ENCODE measurements around the gene KDM2B. TPM values are rescaled to one million over a fixed set of nuclear protein-coding genes. Genes with fewer than 3 reads are reported as not detected.
"Not testable (repeated sequence)": the region's sequence is repeated elsewhere in the genome, so short reads cannot be mapped to it uniquely, and the experiment has no call there.

The KDM2B gene
- total RNA-seq, 1 donor from 2014 or later = 22.9 TPM

- DNase-seq (ENCODE audit: low spot score) (no peak), ATAC-seq (no peak)
- intact Hi-C loops (cut with DNase I) = no loop called here
Observed at GRCh38 chr12:121423253-121423652, 157.6 kb downstream of the KDM2B start.

GRCh38 chr12:121420109-121420508 is 160.7 kb downstream of the KDM2B start:
- intact Hi-C loops (cut with DNase I) = no loop called here
- DNase-seq (ENCODE audit: low spot score) = no peak
- ATAC-seq = no peak

- DNase-seq (ENCODE audit: low spot score) (no peak), ATAC-seq (no peak)
- intact Hi-C loops (cut with DNase I) = no loop called here
Observed at GRCh38 chr12:121417847-121418246, 163.0 kb downstream of the KDM2B start.

GRCh38 chr12:121413917-121414316 is 166.9 kb downstream of the KDM2B start:
- no peak for DNase-seq (ENCODE audit: low spot score)
- ATAC-seq = no peak
- intact Hi-C loops (cut with DNase I) = no loop called here

- intact Hi-C loops (cut with DNase I) = no loop called here
Observed at GRCh38 chr12:121405211-121405610, 175.6 kb downstream of the KDM2B start.

GRCh38 chr12:121404734-121405133 is 176.1 kb downstream of the KDM2B start:
- intact Hi-C loops (cut with DNase I) = no loop called here

More at GRCh38 chr12:121405211-121405610, 175.6 kb downstream of the KDM2B start:
- no peak for DNase-seq (ENCODE audit: low spot score)
- no peak for ATAC-seq

GRCh38 chr12:121403721-121404120 is 177.1 kb downstream of the KDM2B start:
- intact Hi-C loops (cut with DNase I) = no loop called here
- DNase-seq (ENCODE audit: low spot score) (no peak), ATAC-seq (no peak)

More at GRCh38 chr12:121404734-121405133, 176.1 kb downstream of the KDM2B start:
- ATAC-seq = no peak
- no peak for DNase-seq (ENCODE audit: low spot score)

GRCh38 chr12:121400332-121401139 is 180.3 kb downstream of the KDM2B start:
- ATAC-seq (peak; percentile 68), DNase-seq (ENCODE audit: low spot score) (no peak)
- intact Hi-C loops (cut with DNase I) = no loop called here

- intact Hi-C loops (cut with DNase I) = no loop called here
- ATAC-seq (peak; percentile 100), DNase-seq (ENCODE audit: low spot score) (peak; percentile 99)
Observed at GRCh38 chr12:121399391-121400331, 181.2 kb downstream of the KDM2B start, which contains the start of gene RNF34. Gene RNF34 (plus strand): TSS chr12:121400118. CDS start chr12:121400213, 95 bp downstream.

GRCh38 chr12:121398355-121398754 is 182.5 kb downstream of the KDM2B start:
- DNase-seq (ENCODE audit: low spot score) = no peak
- intact Hi-C loops (cut with DNase I) = no loop called here
- ATAC-seq = no peak

- intact Hi-C loops (cut with DNase I) = no loop called here
- ATAC-seq = no peak
- DNase-seq (ENCODE audit: low spot score) = no peak
Observed at GRCh38 chr12:121397521-121397920, 183.3 kb downstream of the KDM2B start.

GRCh38 chr12:121392325-121392716 is 188.5 kb downstream of the KDM2B start:
- ATAC-seq (no peak), DNase-seq (ENCODE audit: low spot score) (no peak)
- intact Hi-C loops (cut with DNase I) = no loop called here

- no peak for DNase-seq (ENCODE audit: low spot score)
- intact Hi-C loops (cut with DNase I) = no loop called here
- ATAC-seq = peak; percentile 44
Observed at GRCh38 chr12:121391619-121392324, 189.1 kb downstream of the KDM2B start.

- intact Hi-C loops (cut with DNase I) = no loop called here
- DNase-seq (ENCODE audit: low spot score) (no peak), ATAC-seq (no peak)
Observed at GRCh38 chr12:121390856-121391255, 190.0 kb downstream of the KDM2B start.

- intact Hi-C loops (cut with DNase I) = no loop called here
- no peak for ATAC-seq
- DNase-seq (ENCODE audit: low spot score) = peak; percentile 4
Observed at GRCh38 chr12:121388421-121388981, 192.3 kb downstream of the KDM2B start.

- ATAC-seq; DNase-seq (ENCODE audit: low spot score); intact Hi-C loops (cut with DNase I): not testable (repeated sequence)
Observed at GRCh38 chr12:121384891-121385290, 195.9 kb downstream of the KDM2B start.

GRCh38 chr12:121383601-121384021 is 197.2 kb downstream of the KDM2B start:
- DNase-seq (ENCODE audit: low spot score) = no peak

GRCh38 chr12:121379945-121380344 is 200.9 kb downstream of the KDM2B start:
- DNase-seq (ENCODE audit: low spot score) = no peak
- no peak for ATAC-seq
- intact Hi-C loops (cut with DNase I) = no loop called here

More at GRCh38 chr12:121383601-121384021, 197.2 kb downstream of the KDM2B start:
- no peak for ATAC-seq
- intact Hi-C loops (cut with DNase I) = no loop called here
